Motor neuron (in vitro differentiated cells): ENCODE data around the gene NDST3. TPM values are rescaled to one million over a fixed set of nuclear protein-coding genes. Genes with fewer than 3 reads are reported as not detected.

ENCODE experiments used
- ATAC-seq, 8 experiments: fragments of 200-7000 bp; cut with Tn5 transposase; replicated peaks in 6 of 8; 2 replicates each; pipeline ENCODE4 v1.8.0; 2021; ENCODE audit warnings: mild to moderate bottlenecking in 8 of 8, moderate library complexity in 8 of 8
- H3K27ac ChIP-seq, 2 donors: fragments of 250-450 bp; sonication (Bioruptor Pico); 2 replicates each; pipeline ENCODE4 v1.9.0; 2021; ENCODE audit warnings: antibody characterized with exemption in 2 of 2, mild to moderate bottlenecking in 2 of 2, moderate library complexity in 1 of 2
- H3K4me1 ChIP-seq, 2 donors: fragments of 250-450 bp; sonication (Bioruptor Pico); replicated peaks in 1 of 2; 2 replicates each; pipeline ENCODE4 v1.6.1; 2021; ENCODE audit warnings: antibody characterized with exemption in 2 of 2, mild to moderate bottlenecking in 2 of 2, moderate library complexity in 1 of 2
- H3K4me3 ChIP-seq, 5 donors: fragments of 250-450 bp; sonication (Bioruptor Pico); 2 replicates each; pipeline ENCODE4 v1.9.0; 2021; ENCODE audit warnings: antibody characterized with exemption in 5 of 5, mild to moderate bottlenecking in 5 of 5, moderate library complexity in 4 of 5
- WGBS, 10 experiments: fragments of 450-650 bp; shearing (Covaris generic); methylation state at CpG; one replicate each; pipeline ENCODE4 v1.0.0; 2022; 5-methylcytosine and 5-hydroxymethylcytosine counted together
- in situ Hi-C, 9 experiments: fragments of 400-800 bp; cut with MboI; loops; one replicate each; pipeline ENCODE4 v1.15.0; 2021; ENCODE audit warnings: low sequenced_read_pairs in 9 of 9, low pct_unique_long_range_greater_than_20kb in 2 of 9; ENCODE audit not compliant: unreplicated experiment in 9 of 9
- total RNA-seq, 8 experiments: library from RNA; unstranded; fragments of 300-600 nt; gene quantifications; 2 replicates each; pipeline versions ENCODE4 v1.2.3 to v1.2.4, GENCODE V29; 2022

NDST3 gene
- total RNA-seq, 8 experiments from 2014 or later, result 1.3 to 31.4 (median 3.7) TPM

DNA sequence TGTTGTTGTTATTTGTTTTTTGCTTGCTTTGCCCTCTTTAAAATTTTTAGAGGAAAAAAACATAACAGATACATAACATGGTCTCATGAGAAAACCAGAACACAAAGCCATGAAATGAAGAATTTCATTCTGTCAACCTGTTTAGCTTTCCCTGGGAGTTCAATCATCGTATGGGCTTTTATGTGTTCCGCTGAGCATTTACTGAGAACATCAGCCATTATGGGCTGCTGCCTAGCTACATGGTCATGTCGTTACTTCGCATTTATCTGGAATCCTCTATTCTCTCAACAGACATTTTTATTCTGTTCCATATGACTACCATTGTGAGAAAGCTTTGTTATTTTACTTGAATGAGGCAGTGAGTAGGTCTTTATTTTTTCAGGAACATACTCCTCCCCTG lies 51.4 kb downstream of the NDST3 start:
- Histone ChIP-seq H3K4me3 (no peak overlapping the region), H3K27ac (no peak overlapping the region), H3K4me1 (peaks cover 0 to 23% of the 10 kb centered on the region in 2 donors)
- in situ Hi-C loops, result no loop called here
- peak in 2 of 8 experiments; percentile 32 to 72 for ATAC-seq
- WGBS, 10 experiments, result 19 to 95% (median 40%) methylated on average over 1 to 4 of the region's 4 CpGs

DNA sequence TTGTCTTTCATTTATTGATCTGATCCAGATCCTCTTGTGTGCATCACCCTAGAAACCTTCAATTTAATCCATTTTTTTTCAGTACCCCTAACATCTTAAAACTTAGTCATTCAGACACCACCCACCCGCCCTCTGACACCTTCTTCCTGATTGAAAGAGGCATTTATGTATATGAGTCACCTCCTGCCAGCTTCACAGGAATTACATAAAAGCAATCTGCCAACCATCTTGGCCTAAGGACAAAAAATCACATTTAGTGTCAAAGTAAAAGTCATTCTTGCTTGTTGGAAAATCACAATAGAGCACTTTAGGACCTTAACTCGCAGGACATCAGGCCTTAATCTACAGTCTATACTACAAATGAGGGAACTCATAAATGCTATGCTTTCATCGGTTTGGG lies 52.1 kb downstream of the NDST3 start:
- no peak overlapping the region for H3K27ac ChIP-seq
- peaks cover 0 to 17% of the 10 kb centered on the region in 2 donors for H3K4me1 ChIP-seq
- 4 to 100% (median 60%) methylated on average over 1 to 3 of the region's 3 CpGs; no CpG with 5 or more reads in 2 of the 10 experiments for WGBS, 10 experiments
- ATAC-seq, result peak; percentile 47 to 84 (median 68)
- H3K4me3 ChIP-seq, result no peak overlapping the region
- in situ Hi-C loops, result no loop called here

DNA sequence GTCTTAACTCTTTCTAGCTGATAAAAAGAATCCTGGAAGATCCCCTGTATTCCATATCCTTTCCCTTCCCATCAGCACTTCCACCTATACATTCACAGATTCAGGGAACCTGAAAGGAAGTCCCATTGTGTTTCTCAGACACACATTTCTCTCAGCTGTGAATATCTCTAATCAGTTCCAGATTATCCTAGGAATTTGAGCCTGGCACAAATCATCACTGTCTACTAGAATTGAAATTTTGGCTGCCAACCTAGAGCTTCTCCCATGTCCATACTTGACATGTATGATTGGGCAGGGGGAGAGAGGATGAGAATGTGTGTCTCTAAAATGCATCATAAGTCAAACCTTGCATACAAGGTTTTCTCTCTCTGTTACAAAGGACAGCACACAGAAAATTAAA lies 53.1 kb downstream of the NDST3 start:
- in situ Hi-C loops, result no loop called here
- no peak overlapping the region for H3K4me3 ChIP-seq
- ATAC-seq, result peak in 1 of 8 experiments; percentile 19

GRCh38 chr4:118099106-118099505 lies 64.8 kb downstream of the NDST3 start:
- in situ Hi-C loops, result no loop called here
- Histone ChIP-seq H3K27ac (no peak overlapping the region), H3K4me3 (no peak overlapping the region), H3K4me1 (no peaks in the 10 kb centered on the region)
- peak in 2 of 8 experiments; percentile 64 to 75 for ATAC-seq
- WGBS, 10 experiments, result 0 to 100% (median 56%) methylated on average over 1 to 3 of the region's 3 CpGs

More for the DNA sequence above, 53.1 kb downstream of the NDST3 start:
- no peak overlapping the region for H3K27ac ChIP-seq
- peaks cover 0 to 9% of the 10 kb centered on the region in 2 donors for H3K4me1 ChIP-seq

DNA sequence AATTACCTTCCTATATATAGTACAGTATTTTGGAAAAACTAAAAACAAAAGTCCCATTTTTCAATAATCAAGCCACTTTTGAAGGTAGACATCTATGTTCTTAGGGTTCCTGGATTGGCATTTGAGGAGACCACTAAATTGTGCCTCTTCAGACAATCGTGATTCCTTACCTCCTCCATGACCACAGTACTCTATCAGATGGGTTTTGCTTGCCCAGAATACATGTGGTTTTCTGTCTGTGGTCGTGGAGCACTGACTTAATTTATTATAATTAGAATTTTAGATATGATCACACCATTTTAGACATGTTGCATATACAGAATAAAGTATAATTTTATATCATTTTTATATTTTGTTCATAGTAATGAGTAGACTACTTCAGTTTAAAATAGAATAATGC lies 67.9 kb downstream of the NDST3 start:
- Histone ChIP-seq H3K4me3 (no peak overlapping the region), H3K27ac (no peak overlapping the region), H3K4me1 (no peaks in the 10 kb centered on the region)
- 0 to 78% (median 46%) methylated on average over 1 to 2 of the region's 2 CpGs; no CpG with 5 or more reads in 1 of the 10 experiments for WGBS, 10 experiments
- in situ Hi-C loops, result no loop called here
- no peak for ATAC-seq

GRCh38 chr4:118112117-118113046 lies 78.1 kb downstream of the NDST3 start:
- Histone ChIP-seq H3K4me3 (no peak overlapping the region), H3K4me1 (peaks cover 0 to 7% of the 10 kb centered on the region in 2 donors), H3K27ac (no peak overlapping the region)
- in situ Hi-C loops, result no loop called here
- 0 to 100% (median 36%) methylated on average over 1 to 2 of the region's 2 CpGs for WGBS, 10 experiments
- peak in 6 of 8 experiments; percentile 27 to 85 (median 40) for ATAC-seq

GRCh38 chr4:118113220-118113619 lies 78.9 kb downstream of the NDST3 start:
- ATAC-seq, result peak in 2 of 8 experiments; percentile 11 to 44

GRCh38 chr4:118114720-118115119 lies 80.4 kb downstream of the NDST3 start:
- WGBS, 10 experiments, result 11 to 100% (median 91%) methylated on average over 1 to 3 of the region's 3 CpGs
- Histone ChIP-seq H3K4me1 (peaks cover 0 to 7% of the 10 kb centered on the region in 2 donors), H3K27ac (no peak overlapping the region), H3K4me3 (no peak overlapping the region)
- ATAC-seq, result peak in 2 of 8 experiments; percentile 34 to 76
- in situ Hi-C loops, result no loop called here

More at GRCh38 chr4:118113220-118113619, 78.9 kb downstream of the NDST3 start:
- WGBS, 10 experiments, result 0 to 67% (median 44%) methylated on average over 1 to 2 of the region's 2 CpGs
- H3K4me1 ChIP-seq, result peaks cover 0 to 7% of the 10 kb centered on the region in 2 donors
- H3K4me3 ChIP-seq, result no peak overlapping the region
- in situ Hi-C loops, result no loop called here
- H3K27ac ChIP-seq, result no peak overlapping the region

DNA sequence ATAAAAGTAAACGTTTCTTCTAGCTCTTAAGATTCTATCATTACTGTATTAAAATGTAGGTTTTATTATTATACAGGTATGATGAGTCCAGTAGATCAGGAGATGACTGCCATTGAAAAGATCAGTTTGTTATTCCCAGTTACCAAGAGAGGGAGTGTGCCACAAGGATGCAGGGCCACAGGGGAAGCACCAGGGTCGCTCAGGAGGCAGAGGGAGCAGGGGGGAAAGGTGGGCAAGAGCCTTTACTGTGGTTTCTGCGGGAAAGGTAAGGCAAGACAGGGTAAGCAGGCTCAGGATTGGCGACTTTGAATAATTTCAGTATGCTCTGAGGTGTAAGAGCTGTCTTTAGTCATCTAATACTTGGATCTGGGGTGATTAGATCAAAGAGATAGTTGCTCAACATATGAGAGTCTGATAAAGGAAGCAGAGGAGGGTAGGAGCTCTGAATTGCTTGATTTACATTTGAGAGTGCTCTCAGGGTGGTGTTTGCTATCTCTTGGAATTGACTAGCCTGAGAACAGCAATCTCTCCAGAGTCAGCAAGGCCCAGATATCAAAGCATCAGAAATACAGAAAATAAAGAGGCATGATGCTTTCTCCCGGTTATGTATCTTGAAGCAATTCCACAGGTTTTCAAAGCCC lies 86.0 kb downstream of the NDST3 start:
- no peak overlapping the region for H3K27ac ChIP-seq
- no peaks in the 10 kb centered on the region for H3K4me1 ChIP-seq
- WGBS, 10 experiments, result 3 to 87% (median 43%) methylated on average over 1 to 5 of the region's 5 CpGs
- in situ Hi-C loops, result no loop called here
- no peak overlapping the region for H3K4me3 ChIP-seq
- ATAC-seq, result no peak

DNA sequence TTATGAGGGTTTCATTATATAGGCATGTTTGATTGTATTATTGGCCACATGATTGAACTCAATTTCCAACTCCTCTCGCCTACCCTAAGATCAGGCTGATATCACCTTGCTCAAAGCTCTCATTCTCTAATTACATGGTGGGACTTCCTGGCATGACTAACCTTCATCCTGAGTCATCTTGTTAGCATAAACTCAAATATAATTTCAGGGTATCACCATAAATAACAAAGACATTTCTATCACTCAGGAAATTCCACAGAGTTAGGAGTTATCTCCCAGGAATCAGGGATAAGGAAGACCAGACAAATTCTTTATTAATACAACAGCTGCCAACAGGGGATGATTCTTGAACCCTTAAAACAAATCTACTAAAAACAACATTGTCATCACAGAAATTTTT lies 90.7 kb downstream of the NDST3 start:
- Histone ChIP-seq H3K4me3 (no peak overlapping the region), H3K27ac (no peak overlapping the region), H3K4me1 (no peaks in the 10 kb centered on the region)
- WGBS, 10 experiments, result 14 to 100% (median 89%) methylated on average over 1 of the region's 1 CpG; no CpG with 5 or more reads in 2 of the 10 experiments
- in situ Hi-C loops, result no loop called here
- ATAC-seq, result no peak

GRCh38 chr4:118139241-118139640 lies 105.0 kb downstream of the NDST3 start:
- H3K27ac ChIP-seq, result no peak overlapping the region
- 83 to 100% (median 89%) methylated on average over 1 of the region's 1 CpG; no CpG with 5 or more reads in 4 of the 10 experiments for WGBS, 10 experiments
- ATAC-seq, result no peak

GRCh38 chr4:118141240-118141639 lies 107.0 kb downstream of the NDST3 start:
- 30 to 100% (median 70%) methylated on average over 1 to 4 of the region's 4 CpGs for WGBS, 10 experiments
- Histone ChIP-seq H3K4me1 (no peaks in the 10 kb centered on the region), H3K27ac (no peak overlapping the region), H3K4me3 (no peak overlapping the region)
- in situ Hi-C loops, result no loop called here
- ATAC-seq, result no peak

More at GRCh38 chr4:118139241-118139640, 105.0 kb downstream of the NDST3 start:
- Histone ChIP-seq H3K4me1 (no peaks in the 10 kb centered on the region), H3K4me3 (no peak overlapping the region)
- in situ Hi-C loops, result no loop called here

DNA sequence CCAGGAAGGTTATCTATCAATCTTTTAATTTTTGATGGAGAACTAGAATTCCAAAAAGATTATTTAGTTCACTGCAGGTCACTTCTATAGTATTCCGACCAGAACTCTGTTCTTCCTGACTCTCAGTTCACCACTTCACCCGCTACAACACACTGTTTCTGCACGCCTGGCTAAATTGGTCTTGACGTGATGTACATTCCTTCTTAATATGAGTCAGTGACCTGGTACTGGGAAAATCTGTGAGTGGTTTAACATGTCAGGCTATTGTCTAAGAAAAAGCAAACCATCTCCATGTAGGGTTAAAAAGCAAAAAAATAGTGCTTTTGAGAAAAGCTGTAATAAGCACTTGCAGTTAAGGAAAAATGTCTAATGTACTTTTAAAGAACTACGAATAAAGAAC lies 120.4 kb downstream of the NDST3 start:
- H3K4me3 ChIP-seq, result no peak overlapping the region
- no peak overlapping the region for H3K27ac ChIP-seq
- ATAC-seq, result no peak
- H3K4me1 ChIP-seq, result no peaks in the 10 kb centered on the region
- WGBS, 10 experiments, result 30 to 95% (median 85%) methylated on average over 3 to 5 of the region's 5 CpGs
- in situ Hi-C loops, result no loop called here
